Choroid plexus epithelial cell (primary cell): Measurements from ENCODE around the gene HMGN2.
"Not testable (repeated sequence)": the region's sequence is repeated elsewhere in the genome, so short reads cannot be mapped to it uniquely, and the experiment has no call there.

ENCODE experiments used
- DNase-seq: peaks from one replicate; pipeline ENCODE4 v3.0.0-alpha.2; 2010; ENCODE audit warnings: low read depth
- H3K4me3 ChIP-seq: 2 replicates; pipeline ENCODE4 v1.5.1; 2011; ENCODE audit warnings: low read depth, mild to moderate bottlenecking, control low read depth, low read length, moderate library complexity
- TF ChIP-seq, protein P1 (sequence below): conservative IDR thresholded peaks from 2 replicates; pipeline ENCODE4 v1.5.1; 2011; ENCODE audit warnings: low read depth, mild to moderate bottlenecking, control low read depth, inconsistent platforms, low read length, moderate library complexity

Gene HMGN2

DNA sequence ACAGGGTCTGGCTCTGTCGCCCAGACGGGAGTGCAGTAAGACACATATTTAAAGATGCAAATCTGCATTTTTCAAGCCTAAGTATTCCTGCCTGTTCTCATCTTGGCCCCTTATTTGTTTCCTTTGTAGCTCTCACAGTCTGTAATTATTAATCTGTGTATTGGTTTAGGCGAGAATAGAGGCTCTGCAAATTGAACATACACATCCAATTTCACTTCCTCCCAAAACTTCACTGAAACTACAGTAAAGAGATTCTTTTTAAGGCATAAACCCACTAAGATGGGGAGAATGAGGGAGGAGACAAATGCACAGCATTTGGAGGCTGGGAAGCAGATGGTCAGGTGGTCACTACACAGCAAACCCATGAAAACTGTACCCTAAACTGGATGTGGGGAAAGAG is 21.0 kb downstream of the HMGN2 start:
- DNase-seq: no peak
- TF ChIP-seq, protein P1, sequence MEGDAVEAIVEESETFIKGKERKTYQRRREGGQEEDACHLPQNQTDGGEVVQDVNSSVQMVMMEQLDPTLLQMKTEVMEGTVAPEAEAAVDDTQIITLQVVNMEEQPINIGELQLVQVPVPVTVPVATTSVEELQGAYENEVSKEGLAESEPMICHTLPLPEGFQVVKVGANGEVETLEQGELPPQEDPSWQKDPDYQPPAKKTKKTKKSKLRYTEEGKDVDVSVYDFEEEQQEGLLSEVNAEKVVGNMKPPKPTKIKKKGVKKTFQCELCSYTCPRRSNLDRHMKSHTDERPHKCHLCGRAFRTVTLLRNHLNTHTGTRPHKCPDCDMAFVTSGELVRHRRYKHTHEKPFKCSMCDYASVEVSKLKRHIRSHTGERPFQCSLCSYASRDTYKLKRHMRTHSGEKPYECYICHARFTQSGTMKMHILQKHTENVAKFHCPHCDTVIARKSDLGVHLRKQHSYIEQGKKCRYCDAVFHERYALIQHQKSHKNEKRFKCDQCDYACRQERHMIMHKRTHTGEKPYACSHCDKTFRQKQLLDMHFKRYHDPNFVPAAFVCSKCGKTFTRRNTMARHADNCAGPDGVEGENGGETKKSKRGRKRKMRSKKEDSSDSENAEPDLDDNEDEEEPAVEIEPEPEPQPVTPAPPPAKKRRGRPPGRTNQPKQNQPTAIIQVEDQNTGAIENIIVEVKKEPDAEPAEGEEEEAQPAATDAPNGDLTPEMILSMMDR: no peak
- H3K4me3 ChIP-seq: no peak overlapping the region

DNA sequence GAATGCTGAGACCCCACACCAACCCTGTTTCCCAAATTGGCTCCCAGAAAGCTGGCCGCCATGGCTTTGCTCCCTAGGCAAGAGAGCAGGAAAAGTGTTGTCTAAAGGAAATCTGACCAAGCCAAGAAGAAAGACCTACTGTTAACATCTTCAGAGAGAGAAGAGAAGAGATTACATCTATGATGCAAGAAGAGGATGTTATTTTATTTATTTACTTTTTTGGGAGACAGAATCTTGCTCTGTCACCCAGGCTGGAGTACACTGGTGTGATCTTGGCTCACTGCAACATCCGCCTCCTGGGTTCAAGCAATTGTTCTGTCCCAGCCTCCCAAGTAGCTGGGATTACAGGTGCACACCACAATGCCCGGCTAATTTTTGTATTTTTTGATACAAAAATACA is 21.7 kb downstream of the HMGN2 start:
- no peak for DNase-seq
- H3K4me3 ChIP-seq: no peak overlapping the region
- TF ChIP-seq, protein P1: no peak

DNA sequence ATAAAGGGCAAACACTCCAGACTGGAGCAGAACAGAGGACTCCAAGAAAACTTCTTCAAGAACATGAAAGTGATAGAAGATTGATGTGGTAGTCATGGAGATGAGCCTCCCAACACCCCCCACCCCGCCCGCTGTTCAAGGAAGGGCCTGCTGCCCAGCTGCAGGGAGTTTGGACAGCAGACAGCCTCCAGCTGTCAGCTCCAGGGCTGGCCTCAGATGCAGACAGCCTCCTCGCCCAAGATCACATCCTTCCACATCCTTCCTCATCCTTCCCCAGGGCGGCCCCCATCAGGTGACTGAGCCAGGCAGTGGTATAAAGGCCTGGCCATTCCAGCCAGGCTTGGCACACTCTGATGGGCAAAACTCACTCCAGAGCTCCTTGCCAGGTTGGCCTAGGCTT is 24.6 kb downstream of the HMGN2 start:
- DNase-seq: no peak
- TF ChIP-seq, protein P1: no peak
- no peak overlapping the region for H3K4me3 ChIP-seq

DNA sequence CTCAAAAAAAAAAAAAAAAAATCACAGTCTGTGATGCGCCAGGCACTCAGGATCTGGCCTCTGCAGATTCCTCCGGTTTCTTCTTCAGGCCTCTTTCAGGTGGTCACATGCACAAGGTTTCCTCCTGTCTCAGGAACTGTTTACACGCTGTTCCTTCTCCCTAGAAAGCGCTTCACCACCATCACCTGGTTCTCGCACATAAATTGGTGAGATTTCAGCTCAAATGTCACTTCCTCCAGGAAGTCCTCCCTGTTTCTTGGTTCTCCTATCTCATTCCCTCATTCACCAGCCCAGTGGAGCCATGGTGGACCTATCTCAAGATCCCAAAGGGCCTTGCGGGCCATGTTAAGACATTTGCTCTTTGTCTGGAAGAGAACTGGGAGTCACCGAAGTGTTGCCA is 26.7 kb downstream of the HMGN2 start:
- TF ChIP-seq, protein P1: no peak
- no peak overlapping the region for H3K4me3 ChIP-seq
- DNase-seq: no peak

DNA sequence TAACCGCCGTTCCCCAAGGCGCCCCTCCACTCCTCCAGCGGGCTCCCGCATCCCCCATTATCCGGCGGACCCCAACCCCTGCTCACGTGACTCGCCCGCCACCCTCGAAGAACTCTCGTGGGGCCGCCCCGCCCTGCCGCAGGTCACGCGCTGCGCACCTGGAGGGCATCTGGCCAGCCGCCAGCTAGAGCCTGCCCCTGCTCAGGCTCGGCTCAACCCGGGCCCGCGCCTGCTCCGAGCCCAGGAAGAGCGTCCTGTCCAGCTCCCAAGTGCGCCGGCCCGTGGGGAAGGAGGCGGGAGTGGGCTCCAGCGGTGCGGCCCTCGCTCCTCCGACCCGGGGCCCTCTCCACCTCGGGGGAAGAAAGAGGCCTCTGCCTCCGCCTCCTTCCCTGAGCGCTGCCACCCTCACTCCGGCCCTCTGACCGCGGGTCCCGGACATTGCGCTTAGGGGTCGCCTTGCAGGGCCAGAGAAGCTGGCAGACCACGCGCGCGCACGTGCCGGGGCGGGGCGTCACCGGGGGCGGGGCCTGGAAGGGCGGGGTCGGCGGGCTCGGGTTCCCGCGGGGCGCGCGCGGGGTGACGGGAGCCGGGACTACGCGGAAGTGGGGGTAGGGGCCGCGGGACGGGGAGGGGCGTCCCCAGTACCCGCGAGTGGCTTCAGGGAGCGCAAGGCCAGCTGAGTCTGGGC is 28.4 kb downstream of the HMGN2 start:
- peak overlapping the region; percentile 82 for H3K4me3 ChIP-seq
- TF ChIP-seq, protein P1: no peak
- DNase-seq: peak; percentile 71

DNA sequence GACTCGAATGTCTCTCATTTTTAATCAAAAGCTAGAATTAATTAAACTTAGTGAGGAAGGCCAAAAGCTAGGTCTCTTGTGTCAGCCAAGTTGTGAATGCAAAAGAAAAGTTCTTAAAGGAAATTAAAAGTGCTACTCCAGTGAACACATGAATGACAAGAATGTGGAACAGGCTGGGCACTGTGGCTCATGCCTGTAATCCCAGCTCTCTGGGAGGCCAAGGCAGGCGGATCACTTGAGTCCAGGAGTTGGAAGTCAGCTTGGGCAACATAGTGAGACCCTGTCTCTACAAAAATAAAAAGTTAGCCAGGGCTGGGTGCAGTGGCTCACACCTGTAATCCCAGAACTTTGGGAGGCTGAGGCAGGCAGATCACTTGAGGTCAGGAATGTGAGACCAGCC is 38.5 kb downstream of the HMGN2 start:
- H3K4me3 ChIP-seq, DNase-seq: not testable (repeated sequence)

DNA sequence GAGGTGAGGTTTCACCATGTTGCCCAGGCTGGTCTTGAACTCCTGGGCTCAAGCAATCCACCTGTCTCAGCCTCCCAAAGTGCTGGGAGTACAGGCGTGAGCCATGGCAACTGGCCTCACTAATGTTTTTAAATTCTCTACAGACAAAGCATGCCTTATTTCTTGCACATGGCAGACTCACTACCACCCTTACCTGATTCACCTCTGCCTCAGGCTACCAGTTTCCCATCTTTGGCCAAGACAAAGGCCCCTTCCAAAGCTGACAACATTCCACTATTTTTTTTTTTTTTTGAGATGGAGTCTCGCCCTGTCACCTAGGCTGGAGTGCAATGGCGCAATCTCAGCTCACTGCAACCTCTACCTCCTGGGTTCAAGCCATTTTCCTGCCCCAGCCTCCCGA is 43.6 kb downstream of the HMGN2 start:
- not testable (repeated sequence) for DNase-seq, H3K4me3 ChIP-seq

DNA sequence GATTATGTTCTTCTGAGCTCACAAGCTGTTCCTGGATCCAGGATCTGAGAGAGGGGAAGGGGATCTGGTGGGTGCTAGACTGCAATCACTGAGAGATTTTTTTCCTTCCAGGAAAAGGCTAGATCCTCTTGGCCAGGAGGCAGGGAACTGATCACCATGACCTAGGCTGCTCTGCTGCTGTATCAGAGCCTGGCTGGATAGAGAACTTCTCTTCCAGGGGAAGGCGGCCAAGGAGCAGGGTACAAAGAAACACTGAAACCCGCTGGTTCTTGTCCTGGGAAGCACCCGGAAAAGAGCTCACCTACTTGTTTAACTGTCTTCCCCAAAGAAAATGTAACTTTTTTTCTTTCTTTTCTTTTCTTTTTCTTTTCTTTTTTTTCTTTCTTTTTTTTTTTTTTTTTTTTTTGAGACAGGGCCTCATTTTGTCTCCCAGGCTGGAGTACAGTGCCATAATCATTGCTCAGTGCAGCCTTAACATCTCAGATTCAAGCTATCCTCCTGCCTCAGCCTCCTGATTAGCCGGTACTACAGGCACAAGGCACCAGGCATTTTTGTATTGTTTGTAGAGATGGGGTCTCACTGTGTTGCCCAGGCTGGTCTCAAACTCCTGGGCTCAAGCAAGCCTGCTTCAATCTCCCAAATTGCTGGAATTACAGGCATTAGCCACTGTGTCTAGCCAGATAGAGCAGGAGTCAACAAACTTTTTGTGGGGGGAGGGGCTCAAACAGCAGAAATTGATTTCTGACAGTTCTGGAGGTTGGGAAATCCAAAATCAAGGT is 44.9 kb downstream of the HMGN2 start:
- TF ChIP-seq, protein P1: no peak

More for the DNA sequence above, 44.9 kb downstream of the HMGN2 start:
- no peak overlapping the region for H3K4me3 ChIP-seq
- DNase-seq: no peak
